Measurements from ENCODE around the gene SAMD4A.

SAMD4A gene

GRCh38 chr14:54566410-54567223 is at the start of gene SAMD4A:
Gene SAMD4A, plus strand, starts transcription at chr14:54567128. Its CDS starts 789 bp downstream, at chr14:54567917.
- DNase-seq = peak; percentile 92

DNA sequence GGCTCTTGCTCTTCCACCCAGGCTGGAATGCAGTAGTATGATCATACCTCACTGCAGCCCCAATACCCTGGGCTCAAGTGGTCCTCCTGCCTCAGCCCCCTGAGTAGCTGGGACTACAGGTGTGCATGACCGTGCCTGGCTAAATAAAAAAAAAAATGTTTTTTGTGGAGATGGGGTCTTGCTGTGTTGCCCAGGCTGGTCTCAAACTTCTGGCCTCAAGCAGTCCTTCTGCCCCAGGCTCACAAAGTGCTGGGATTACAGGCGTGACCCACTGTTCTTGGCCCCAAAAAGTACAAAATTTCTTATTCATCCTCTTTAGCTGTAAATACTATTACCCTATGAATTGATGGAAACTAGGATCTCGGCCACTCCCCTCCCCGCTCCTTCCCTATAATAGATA is 42.5 kb upstream of the SAMD4A start:
- DNase-seq = no peak

GRCh38 chr14:54528973-54529372 is 38.0 kb upstream of the SAMD4A start:
- no peak for DNase-seq

DNA sequence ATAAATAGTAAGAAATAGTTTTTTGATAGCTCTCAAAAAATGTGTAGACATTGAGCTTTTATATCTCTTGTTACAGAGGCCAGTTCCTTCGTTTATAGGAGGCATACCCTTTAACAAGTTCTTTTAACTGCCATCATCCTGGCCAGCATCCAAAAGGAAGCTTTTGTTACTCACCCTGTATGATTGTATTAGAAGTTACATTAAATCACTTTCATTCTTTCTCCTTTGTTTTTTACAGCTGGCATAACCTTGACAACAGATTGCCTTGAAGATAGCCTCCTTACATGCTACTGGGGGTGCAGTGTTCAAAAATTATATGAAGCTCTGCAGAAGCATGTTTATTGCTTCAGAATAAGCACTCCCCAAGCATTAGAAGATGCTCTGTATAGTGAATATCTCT is 37.1 kb upstream of the SAMD4A start:
- DNase-seq = peak; percentile 57

GRCh38 chr14:54532111-54533012 is 34.6 kb upstream of the SAMD4A start:
- DNase-seq = no peak

GRCh38 chr14:54533100-54533499 is 33.8 kb upstream of the SAMD4A start:
- DNase-seq = no peak

DNA sequence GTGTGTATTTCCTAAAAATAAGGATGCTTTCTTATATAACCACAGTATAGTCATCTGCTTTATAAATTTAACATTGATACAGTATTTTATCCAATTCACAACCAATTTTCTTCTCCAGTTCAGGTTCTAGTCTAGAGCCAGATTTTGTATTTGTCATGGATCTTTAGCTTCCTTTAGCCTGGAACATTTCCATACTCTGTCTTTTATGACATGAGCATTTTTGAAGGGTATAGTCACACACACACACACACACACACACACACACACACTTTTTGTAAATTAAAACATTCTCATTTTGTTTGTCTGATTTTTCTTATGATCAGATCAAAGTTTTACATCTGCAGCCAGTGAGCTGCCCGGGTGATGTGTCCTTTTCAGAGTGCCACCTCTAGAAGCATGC is 31.8 kb upstream of the SAMD4A start:
- peak; percentile 46 for DNase-seq

DNA sequence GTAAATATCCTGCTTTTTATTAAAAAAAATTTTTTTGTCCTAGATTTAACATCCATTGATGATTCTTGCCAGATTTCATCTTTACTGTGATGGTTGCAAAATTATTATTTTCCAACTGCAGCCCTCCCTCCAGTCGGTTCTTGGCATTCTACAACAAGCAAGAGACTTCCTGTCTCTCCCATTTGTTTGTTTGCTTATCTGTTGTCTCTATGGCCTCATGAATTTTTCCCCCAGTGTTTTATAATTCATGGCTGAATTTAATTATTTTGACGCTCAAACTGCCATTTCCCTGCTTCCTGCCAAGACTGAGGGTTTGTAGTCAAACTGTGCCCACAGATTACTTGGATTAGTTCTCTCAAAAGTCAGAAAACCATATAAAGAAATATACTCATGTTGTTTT is 31.3 kb upstream of the SAMD4A start:
- DNase-seq = peak; percentile 3

DNA sequence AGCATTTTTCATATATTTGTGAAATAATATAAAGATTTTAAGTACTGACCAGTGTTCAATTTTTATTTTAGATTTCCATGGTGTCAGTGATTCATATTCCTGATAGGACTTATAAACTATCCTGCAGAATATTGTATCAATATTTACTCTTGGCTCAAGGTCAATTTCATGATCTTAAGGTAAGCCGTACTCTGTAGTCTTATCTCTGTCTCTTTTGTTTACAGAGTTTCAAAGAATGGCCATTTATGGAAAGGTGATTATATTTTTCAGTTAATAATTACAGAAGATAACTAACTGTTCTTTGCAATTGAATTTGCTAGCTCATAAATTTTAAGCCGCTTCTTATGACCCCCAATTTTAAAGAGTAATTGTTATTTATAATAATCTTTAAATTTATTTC is 29.3 kb upstream of the SAMD4A start:
- DNase-seq = no peak

- no peak for DNase-seq
Observed at GRCh38 chr14:54538055-54538454, 28.9 kb upstream of the SAMD4A start.

DNA sequence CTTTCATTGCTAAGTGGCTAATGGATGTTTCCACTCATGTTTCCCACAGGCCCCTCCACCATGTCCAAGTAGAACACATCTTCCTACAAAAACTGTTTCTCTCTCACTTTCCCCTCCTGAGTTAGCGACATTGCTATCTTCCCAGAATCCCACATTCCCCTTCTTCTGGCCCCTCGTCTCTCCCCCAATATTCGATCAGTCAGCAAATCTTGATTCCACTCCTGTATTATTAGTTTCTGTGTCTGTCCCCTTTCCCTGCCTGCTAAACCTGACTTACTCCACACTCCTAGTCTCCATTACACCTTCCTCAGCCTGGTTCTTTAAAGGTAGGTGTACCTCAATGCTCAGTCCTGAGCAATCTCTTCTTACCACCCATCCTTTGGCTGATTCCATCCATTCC is 19.3 kb upstream of the SAMD4A start:
- DNase-seq = no peak

DNA sequence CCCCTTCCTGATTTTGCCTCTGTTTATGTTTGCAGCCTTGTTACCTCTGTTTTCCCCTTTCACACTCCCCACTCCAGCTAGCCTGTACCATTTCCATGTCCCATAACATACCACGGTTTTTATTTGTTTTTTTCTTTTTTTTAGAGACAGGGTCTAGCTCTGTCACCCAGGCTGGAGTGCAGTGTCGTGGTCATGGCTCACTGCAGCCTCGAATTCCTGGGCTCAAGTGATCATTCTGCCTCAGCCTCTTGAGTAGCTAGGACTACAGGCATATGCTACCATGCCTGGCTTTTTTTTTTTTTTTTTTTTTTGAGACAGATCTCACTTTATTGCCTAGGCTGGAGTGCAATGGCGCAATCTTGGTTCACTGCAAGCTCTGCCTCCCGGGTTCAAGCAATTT is 18.4 kb upstream of the SAMD4A start:
- DNase-seq = no peak

GRCh38 chr14:54549862-54550261 is 17.1 kb upstream of the SAMD4A start:
- DNase-seq = no peak

GRCh38 chr14:54550514-54550913 is 16.4 kb upstream of the SAMD4A start:
- DNase-seq = no peak

DNA sequence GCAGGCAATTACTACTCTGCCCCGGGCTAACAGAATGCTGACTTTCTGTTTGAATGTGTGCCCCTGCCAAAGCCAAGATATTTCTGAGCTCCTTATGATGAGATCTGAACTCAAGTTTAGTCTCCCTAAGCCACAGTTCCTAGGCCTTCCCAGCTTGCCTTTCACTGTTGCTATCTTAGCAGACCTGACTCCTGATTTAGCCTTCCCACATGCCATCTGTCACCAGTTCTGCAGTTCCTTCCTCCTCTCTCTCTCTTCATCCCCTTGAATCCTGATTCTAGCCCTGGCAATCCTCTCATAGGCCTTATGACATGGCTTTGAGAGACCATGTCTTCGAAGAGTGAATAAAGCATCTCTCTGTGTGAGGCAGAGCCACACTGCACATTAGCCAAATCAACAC is 12.5 kb upstream of the SAMD4A start:
- no peak for DNase-seq

- DNase-seq = no peak
Observed at GRCh38 chr14:54555651-54556050, 11.3 kb upstream of the SAMD4A start.

DNA sequence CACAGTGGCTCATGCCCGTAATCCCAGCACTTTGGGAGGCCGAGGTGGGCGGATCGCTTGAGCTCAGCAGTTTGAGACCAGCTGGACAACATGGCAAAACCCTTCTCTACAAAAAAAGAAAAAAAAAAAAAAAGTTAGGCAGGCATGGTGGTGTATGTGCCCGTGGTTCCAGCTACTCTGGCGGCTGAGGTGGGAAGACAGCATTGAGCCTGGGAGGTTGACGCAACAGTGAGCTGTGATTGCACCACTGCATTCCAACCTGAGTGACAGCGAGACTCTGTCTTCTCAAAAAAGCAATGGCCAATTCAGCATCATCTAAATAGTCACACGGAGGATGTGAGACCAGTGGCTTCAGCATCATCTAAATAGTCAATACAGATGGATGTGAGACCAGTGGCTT is 10.4 kb upstream of the SAMD4A start:
- peak; percentile 31 for DNase-seq

DNA sequence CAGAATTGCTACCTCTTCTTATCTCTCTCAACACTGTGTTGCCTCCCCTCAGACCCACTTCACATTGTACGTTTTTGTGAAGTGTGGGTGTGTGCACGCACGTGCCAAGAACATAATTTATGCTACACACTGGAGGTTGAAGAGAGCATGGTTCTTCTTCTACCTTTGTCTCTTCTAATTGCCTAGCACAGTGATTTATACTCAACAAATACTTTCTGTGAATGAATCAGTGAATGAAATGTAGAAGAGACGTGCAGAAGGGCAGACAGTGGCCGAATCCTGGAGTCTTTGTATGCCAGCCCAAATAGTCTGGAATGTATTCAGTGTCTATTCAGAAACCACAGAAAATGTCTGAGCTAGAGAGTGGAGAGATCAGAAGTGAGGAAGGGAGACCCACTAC is 4.6 kb upstream of the SAMD4A start:
- peak; percentile 88 for DNase-seq

DNA sequence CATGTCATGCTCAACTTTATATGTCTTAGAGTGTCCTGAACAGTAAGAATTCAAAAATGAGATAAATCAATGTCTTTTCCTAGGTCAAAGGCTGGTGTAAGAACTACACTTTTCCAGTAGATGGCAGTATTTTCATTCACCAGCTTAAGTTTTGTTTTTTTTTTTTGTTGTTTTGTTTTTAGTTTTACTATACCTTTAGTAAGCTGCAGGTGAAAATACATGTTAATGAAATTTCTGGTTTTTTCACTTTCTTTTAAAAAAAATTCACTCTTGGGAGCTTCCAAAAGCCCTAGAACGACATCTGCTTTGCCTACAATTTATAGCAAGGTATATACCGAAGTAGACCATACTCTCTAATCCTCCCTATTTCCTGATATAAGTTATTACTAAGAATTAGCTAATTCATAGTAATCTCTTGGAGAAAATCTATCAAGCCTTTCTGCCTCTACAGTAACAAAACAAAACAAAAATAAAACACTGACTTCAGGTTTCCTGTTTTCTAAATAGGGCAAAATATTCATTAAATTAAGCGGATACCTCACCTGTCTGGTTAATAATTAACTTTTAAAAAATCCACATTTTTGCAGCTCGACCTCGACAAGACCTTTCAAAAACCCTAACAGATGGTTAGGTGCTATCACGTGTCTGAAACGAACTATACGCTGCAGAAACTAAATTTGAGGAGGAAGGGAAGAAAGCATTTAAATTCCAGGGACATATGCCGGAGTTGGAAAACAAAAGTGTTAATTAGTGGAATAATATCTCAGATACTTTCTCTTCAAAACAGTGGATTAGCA is 2.7 kb upstream of the SAMD4A start:
- DNase-seq = peak; percentile 42

- DNase-seq = peak; percentile 75
Observed at GRCh38 chr14:54564868-54565784, 1.8 kb upstream of the SAMD4A start.

- DNase-seq = peak; percentile 96
Observed at GRCh38 chr14:54565785-54566409, 1.0 kb upstream of the SAMD4A start.

DNA sequence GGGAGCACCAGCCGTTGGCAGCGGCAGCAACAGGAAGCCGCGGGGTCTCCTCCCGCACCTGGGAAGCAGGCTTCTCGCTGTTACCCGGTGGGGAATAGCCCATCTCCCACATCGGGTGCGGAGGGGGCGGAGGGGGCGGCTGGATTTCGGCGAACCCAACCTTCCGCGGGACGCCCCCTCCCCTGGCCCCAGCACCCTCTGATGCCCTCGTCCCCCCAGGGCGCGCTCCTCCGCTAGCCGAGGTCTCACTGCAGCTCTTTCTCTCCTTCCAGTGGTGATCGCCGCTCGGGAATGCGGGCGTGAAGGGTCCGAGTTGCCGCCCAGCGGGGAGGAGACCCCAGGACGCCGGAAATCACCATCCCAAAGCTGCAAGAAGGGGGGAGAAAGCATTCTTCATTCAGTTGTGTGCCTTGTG is 303 bp downstream of the SAMD4A start:
- no peak for DNase-seq
